Measurements from ENCODE around the gene CEP192. TPM values are rescaled to one million over a fixed set of nuclear protein-coding genes. Genes with fewer than 3 reads are reported as not detected.

Gene CEP192
- total and polyA plus RNA-seq, 10 of the 15 experiments (the other 5 are each of a cell fraction or from before 2014, with no cell fraction given) = 15.4 to 58.2 (median 29.6) TPM

GRCh38 chr18:12990641-12990966, 558 bp upstream of the CEP192 start:
- no peak for FAIRE-seq
- no peak; the same call in 2 of the 3 replicates for ATAC-seq
- 2% methylated on average over 11 of the region's 11 CpGs for WGBS (ENCODE audit: insufficient coverage, insufficient replicate concordance, low lambda C conversion rate, missing lambda C conversion rate)
- ChIA-PET SMC1A (ENCODE audit: uncharacterized antibody, unreplicated experiment) (interaction anchor here (1.7 kb wide), 1 partner anchor 9 kb away, joined by 8 read pairs; no protein-coding TSS in a partner anchor), CTCF (interaction anchor here (1.1 to 1.7 kb wide), 3 partner anchors 9 to 105 kb away, joined by 3 to 7 read pairs (median 4); no protein-coding TSS in a partner anchor), RAD21 (ENCODE audit: unreplicated experiment) (interaction anchor here (0.8 to 1.1 kb wide), 4 partner anchors 10 to 169 kb away, joined by 3 to 4 read pairs (median 4); no protein-coding TSS in a partner anchor), POLR2A (interaction anchor here (0.6 to 1.9 kb wide), 12 partner anchors 9 to 680 kb away, joined by 3 to 17 read pairs (median 4); partner anchors contain the start of genes AFG3L2, PTPN2 and SEH1L)
- H3K4me3 ChIP-seq = peak overlapping the region; percentile 75
- peak overlapping the region; percentile 95 for H3K9ac ChIP-seq (ENCODE audit: control insufficient read depth, insufficient read depth, low read length)
- peaks cover 4% of the 10 kb centered on the region; the same call in 1 of the 2 replicates for H3K4me1 ChIP-seq (ENCODE audit: control insufficient read depth, insufficient read depth, low read length)
- H3K36me3 ChIP-seq (ENCODE audit: control insufficient read depth in 2 of 2, insufficient read depth in 2 of 2, low read length in 1 of 2) = peaks cover 0 to 10% of the 10 kb centered on the region in 2 experiments; a peak in 1 of 4 replicates
- no peaks in the 10 kb centered on the region; the same call in 2 of the 3 replicates for H3K9me3 ChIP-seq (replicated peaks; ENCODE audit: control insufficient read depth, insufficient read depth, low read length)
- DNase-seq (ENCODE audit: low read depth, low spot score) = no peak
- H3K27ac ChIP-seq (ENCODE audit: control insufficient read depth, insufficient read depth) = peak overlapping the region; percentile 94
- H2AFZ ChIP-seq (ENCODE audit: control insufficient read depth, low read depth, low read length) = peak overlapping the region; percentile 80
- intact Hi-C loops (cut with micrococcal nuclease; ENCODE audit: unreplicated experiment) (loop anchor here (2.0 to 10.0 kb wide), 5 partner anchors 40 to 744 kb away; partner anchors contain the start of gene PTPN2), in situ Hi-C loops (cut with MboI) (no loop called here)
- peak overlapping the region; percentile 97 for H3K4me2 ChIP-seq (ENCODE audit: control insufficient read depth, insufficient read depth)
- TSS peak; percentile 99 for BruUV-seq (replicated peaks)
- no peak for TF ChIP-seq ZZZ3 (IDR thresholded peaks at IDR 0.05; ENCODE audit: control insufficient read depth, insufficient read length, low read depth)
- no peak for TF ChIP-seq HCFC1 (IDR thresholded peaks at IDR 0.05; ENCODE audit: low read length)
- no peak for TF ChIP-seq NFYB (IDR thresholded peaks at IDR 0.05; ENCODE audit: insufficient read depth, low read depth, low read length)
- 0 out of 4 replicates have a peak, but pooled peaks of 1 of the 2 experiments have one; percentile 16 for TF ChIP-seq ETV6 (conservative IDR thresholded peaks at IDR 0.05 in 1 of 2, IDR thresholded peaks at IDR 0.05 in 1 of 2; ENCODE audit: borderline replicate concordance in 1 of 2, low read depth in 1 of 2)
- no peak for TF ChIP-seq JUNB (IDR thresholded peaks at IDR 0.05)
- TF ChIP-seq ZNF687 (IDR thresholded peaks at IDR 0.05) = no peak
- TF ChIP-seq RUNX3 (IDR thresholded peaks at IDR 0.05; ENCODE audit: low read length) = no peak; the same call in 1 of the 2 replicates
- TF ChIP-seq SP1 (IDR thresholded peaks at IDR 0.05; ENCODE audit: low read depth, low read length) = no peak
- TF ChIP-seq CHD4 (IDR thresholded peaks at IDR 0.05) = no peak
- TF ChIP-seq DPF2 (IDR thresholded peaks at IDR 0.05) = no peak
- TF ChIP-seq STAT1 (conservative IDR thresholded peaks at IDR 0.05) = peak; percentile 33; the same call in 1 of the 2 replicates
- TF ChIP-seq SMAD5 (IDR thresholded peaks at IDR 0.05; ENCODE audit: low read depth) = 0 out of 2 replicates have a peak, but pooled peaks have one; percentile 10
- no peak for TF ChIP-seq SUZ12 (IDR thresholded peaks at IDR 0.05; ENCODE audit: unreplicated experiment)
- TF ChIP-seq PAX5 (IDR thresholded peaks at IDR 0.05; ENCODE audit: borderline replicate concordance, low read depth, low read length) = no peak
- TF ChIP-seq NR2F1 (conservative IDR thresholded peaks at IDR 0.05) = no peak
- TF ChIP-seq ZNF384 (IDR thresholded peaks at IDR 0.05; ENCODE audit: borderline replicate concordance, low read depth, low read length) = no peak
- TF ChIP-seq MXI1 (IDR thresholded peaks at IDR 0.05; ENCODE audit: low read depth, low read length) = no peak
- no peak; the same call in 1 of the 2 replicates for TF ChIP-seq ZBED1 (IDR thresholded peaks at IDR 0.05; ENCODE audit: borderline replicate concordance)
- TF ChIP-seq MYB (IDR thresholded peaks at IDR 0.05; ENCODE audit: borderline replicate concordance, low read depth, low read length) = no peak
- peaks cover 45% of the 10 kb centered on the region for H3K79me2 ChIP-seq (ENCODE audit: control insufficient read depth, insufficient read depth, low read length)
- H4K20me1 ChIP-seq (ENCODE audit: control insufficient read depth, insufficient read depth) = no peaks in the 10 kb centered on the region
- H3K27me3 ChIP-seq (replicated peaks in 1 of 2; ENCODE audit: control insufficient read depth in 2 of 2, insufficient read depth in 2 of 2, low read length in 1 of 2) = no peaks in the 10 kb centered on the region
